HepG2 (cell line): ENCODE data around the gene WSB1. TPM values are rescaled to one million over a fixed set of nuclear protein-coding genes. Genes with fewer than 3 reads are reported as not detected.

Source experiments
- ATAC-seq: fragments of 200-7000 bp; cut with Tn5 transposase; 3 replicates; pipeline ENCODE4 v1.9.1; 2020; ENCODE audit warnings: mild to moderate bottlenecking, moderate library complexity
- BruUV-seq: library from RNA; stranded (reverse); fragments of 400-500 nt; replicated peaks from 2 replicates; lab custom pipeline; 2021; lab: Mats Ljungman, UMichigan
- CTCF ChIA-PET: fragments of 300-600 bp; formaldehyde crosslinking; extraction: SDS; loops from one replicate; lab custom pipeline; 2021; ENCODE audit warnings: low total read pairs, inconsistent platforms, low intra/inter-chr PET ratio; lab: Yijun Ruan, JAX
- POLR2A ChIA-PET: fragments of 350-600 bp; sonication (Branson Sonifier 250); formaldehyde crosslinking; loops from one replicate; lab custom pipeline; 2020; ENCODE audit warnings: antibody characterized with exemption, inconsistent platforms; lab: Yijun Ruan, JAX
- DNase-seq: peaks from one replicate; pipeline ENCODE4 v3.0.0-alpha.2; 2015; ENCODE audit warnings: low spot score
- FAIRE-seq: peaks from 3 replicates; lab custom pipeline; 2011; peaks lifted over from hg19 to GRCh38; lab: Jason Lieb, UNC
- H2AFZ ChIP-seq: one replicate; pipeline ENCODE4 v1.6.1; 2011; ENCODE audit warnings: low read length, inconsistent platforms
- H3K27ac ChIP-seq: fragments of 300-600 bp; 3 replicates; pipeline ENCODE4 v1.8.0; 2011; ENCODE audit warnings: mixed run types, mild to moderate bottlenecking, mixed read lengths, low read length, inconsistent platforms; ENCODE audit not compliant: insufficient read depth; ENCODE audit errors: extremely low read length
- H3K27me3 ChIP-seq, 2 experiments: fragments of 200-600 bp in 1 of 2; 2 replicates in 1 of 2; 3 replicates in 1 of 2; pipeline versions ENCODE4 v1.6.0 to v1.8.0; 2011; ENCODE audit warnings: low read length in 2 of 2, mild to moderate bottlenecking in 2 of 2, moderate library complexity in 2 of 2, inconsistent platforms in 1 of 2; ENCODE audit not compliant: insufficient read depth in 2 of 2, control insufficient read depth in 1 of 2
- H3K36me3 ChIP-seq, 2 experiments: fragments of 200-600 bp in 1 of 2; replicated peaks in 1 of 2; 2 replicates in 1 of 2; 3 replicates in 1 of 2; pipeline versions ENCODE4 v1.5.1 to v1.8.0; 2011; ENCODE audit warnings: low read length in 2 of 2, inconsistent platforms in 1 of 2; ENCODE audit not compliant: insufficient read depth in 2 of 2, control insufficient read depth in 1 of 2
- H3K4me1 ChIP-seq: 2 replicates; pipeline ENCODE4 v1.5.1; 2012; ENCODE audit warnings: low read length, inconsistent platforms; ENCODE audit not compliant: insufficient read depth
- H3K4me2 ChIP-seq: 2 replicates; pipeline ENCODE4 v1.6.0; 2011; ENCODE audit warnings: low read depth, low read length, inconsistent platforms
- H3K4me3 ChIP-seq, 3 experiments: fragments of 200-600 bp in 1 of 3; sonication (generic), shearing (Covaris generic) in 1 of 3; replicated peaks in 1 of 3; 2 replicates each; pipeline ENCODE4 v1.5.1; 2011 to 2016; ENCODE audit warnings: low read length in 3 of 3, inconsistent platforms in 2 of 3, low read depth in 2 of 3, mild to moderate bottlenecking in 2 of 3, control low read depth in 1 of 3, mixed read lengths in 1 of 3; ENCODE audit not compliant: insufficient read depth in 1 of 3
- H3K79me2 ChIP-seq: one replicate; pipeline ENCODE4 v1.6.1; 2011; ENCODE audit warnings: low read length, inconsistent platforms; ENCODE audit not compliant: insufficient read depth
- H3K9ac ChIP-seq: 2 replicates; pipeline ENCODE4 v1.6.0; 2011; ENCODE audit warnings: mild to moderate bottlenecking, low read depth, low read length, inconsistent platforms; ENCODE audit not compliant: insufficient read depth
- H3K9me3 ChIP-seq: 2 replicates; pipeline ENCODE4 v1.5.1; 2012; ENCODE audit warnings: mild to moderate bottlenecking, low read length
- H4K20me1 ChIP-seq: 2 replicates; pipeline ENCODE4 v1.6.0; 2011; ENCODE audit warnings: inconsistent platforms, mild to moderate bottlenecking, low read length, moderate library complexity; ENCODE audit not compliant: insufficient read depth
- CSRNP1 ChIP-seq: sonication (generic); formaldehyde crosslinking; IDR thresholded peaks from 2 replicates; pipeline ENCODE4 v1.8.1; 2023; ENCODE audit warnings: mild to moderate bottlenecking, missing genetic modification reagents
- EP300 ChIP-seq, 3 experiments: sonication (generic) in 1 of 3; formaldehyde crosslinking in 1 of 3; IDR thresholded peaks; 2 replicates each; pipeline versions ENCODE4 v1.5.1 to v1.6.1; 2011 to 2020; ENCODE audit warnings: low read depth in 2 of 3, low read length in 2 of 3, borderline replicate concordance in 1 of 3, improper control_type of control experiment in 1 of 3, mild to moderate bottlenecking in 1 of 3, missing genetic modification reagents in 1 of 3, moderate library complexity in 1 of 3
- FOXA1 ChIP-seq, 2 experiments: fragments of 450-650 bp in 1 of 2; sonication (generic) in 1 of 2; formaldehyde crosslinking in 1 of 2; IDR thresholded peaks; 2 replicates each; pipeline versions ENCODE4 v1.4.0 to v1.6.1; 2016 to 2020; ENCODE audit warnings: missing genetic modification reagents in 1 of 2
- JUND ChIP-seq: sonication (generic); formaldehyde crosslinking; IDR thresholded peaks from 2 replicates; pipeline ENCODE4 v1.8.0; 2022; ENCODE audit warnings: mild to moderate bottlenecking, missing genetic modification reagents
- KLF16 ChIP-seq, 2 experiments: sonication (generic) in 1 of 2; formaldehyde crosslinking in 1 of 2; IDR thresholded peaks; 2 replicates each; pipeline versions ENCODE4 v1.6.1 to v1.8.0; 2016 to 2023; ENCODE audit warnings: missing genetic modification reagents in 2 of 2, missing compliant biosample characterization in 1 of 2
- SRSF1 ChIP-seq: fragments of 200-400 bp; formaldehyde crosslinking; optimal IDR thresholded peaks from 2 replicates; pipeline ENCODE3; 2017; ENCODE audit warnings: mild to moderate bottlenecking, low read depth, low read length, moderate library complexity
- ZFP36 ChIP-seq: fragments of 150-350 bp; IDR thresholded peaks from 2 replicates; pipeline ENCODE4 v1.6.1; 2018; ENCODE audit warnings: borderline replicate concordance, low read length, low read depth; ENCODE audit not compliant: partially characterized antibody
- ZKSCAN1 ChIP-seq: fragments of 150-350 bp; IDR thresholded peaks from 2 replicates; pipeline ENCODE4 v1.6.1; 2014; ENCODE audit warnings: low read length
- ZNF121 ChIP-seq: sonication (generic); formaldehyde crosslinking; IDR thresholded peaks from 2 replicates; pipeline ENCODE4 v1.5.0; 2020; ENCODE audit warnings: mild to moderate bottlenecking, missing genetic modification reagents
- ZNF274 ChIP-seq: sonication (generic); formaldehyde crosslinking; IDR thresholded peaks from 2 replicates; pipeline ENCODE4 v1.5.1; 2020; ENCODE audit warnings: mild to moderate bottlenecking, missing genetic modification reagents
- ZNF282 ChIP-seq: fragments of 450-650 bp; IDR thresholded peaks from 2 replicates; pipeline ENCODE4 v1.6.1; 2018; ENCODE audit not compliant: partially characterized antibody
- ZNF547 ChIP-seq: sonication (generic); formaldehyde crosslinking; IDR thresholded peaks from 2 replicates; pipeline ENCODE4 v1.5.1; 2020; ENCODE audit warnings: mild to moderate bottlenecking, missing genetic modification reagents
- ZNF598 ChIP-seq: sonication (generic); formaldehyde crosslinking; IDR thresholded peaks from 2 replicates; pipeline ENCODE4 v1.5.1; 2020; ENCODE audit warnings: mild to moderate bottlenecking, missing genetic modification reagents, borderline replicate concordance
- ZNF891 ChIP-seq: sonication (generic); formaldehyde crosslinking; IDR thresholded peaks from 2 replicates; pipeline ENCODE4 v1.5.0; 2020; ENCODE audit warnings: mild to moderate bottlenecking, missing genetic modification reagents
- WGBS: methylation state at CpG from one replicate; pipeline ENCODE4 v1.1.6; 2017; ENCODE audit warnings: low lambda C conversion rate; 5-methylcytosine and 5-hydroxymethylcytosine counted together
- in situ Hi-C: cut with HindIII; loops from 2 replicates; pipeline ENCODE4 v1.10.0; 2017; ENCODE audit warnings: low pct_unique_long_range_greater_than_20kb; ENCODE audit not compliant: extremely low pct_ligation_motif_present
- intact Hi-C: fragments of 100-400 bp; cut with micrococcal nuclease; formaldehyde crosslinking; loops from one replicate; pipeline ENCODE4 v1.10.0; 2022; ENCODE audit not compliant: unreplicated experiment
- polyA plus RNA-seq, 8 experiments: library from polyadenylated mRNA; depleted of rRNA in 3 of 8; stranded (reverse) in 7 of 8; unstranded in 1 of 8; fragments of >200 nt; fragmentation: Illumina TruSeq in 4 of 8; extraction: Trizol in 4 of 8; gene quantifications; 2 replicates each; pipeline versions ENCODE4 v1.2.1 to v1.2.3, GENCODE V29; 2011 to 2016; ENCODE audit warnings: low read depth in 4 of 8, missing spikeins in 1 of 8, mixed read lengths in 1 of 8; ENCODE audit not compliant: insufficient read depth in 1 of 8
- total RNA-seq, 5 experiments: library from RNA; depleted of rRNA; stranded (reverse); fragments of >200 nt; fragmentation: Illumina TruSeq; extraction: Trizol; gene quantifications; 2 replicates each; pipeline ENCODE4 v1.2.3, GENCODE V29; 2016; ENCODE audit warnings: low read depth in 1 of 5
- TF ChIP-seq, protein P1 (sequence below): sonication (generic); formaldehyde crosslinking; IDR thresholded peaks from 2 replicates; pipeline ENCODE4 v1.4.0; 2020; ENCODE audit warnings: missing genetic modification reagents
- TF ChIP-seq, protein P2 (sequence below): sonication (generic); formaldehyde crosslinking; IDR thresholded peaks from 2 replicates; pipeline ENCODE4 v1.9.0; 2022; ENCODE audit warnings: low read depth, missing genetic modification reagents
- TF ChIP-seq, protein P3 (sequence below): sonication (generic); formaldehyde crosslinking; IDR thresholded peaks from 2 replicates; pipeline ENCODE4 v1.5.0; 2020; ENCODE audit warnings: missing genetic modification reagents

Gene WSB1
- total and polyA plus RNA-seq, 2 of the 13 experiments (the other 11 are each of a cell fraction or from before 2014, with no cell fraction given), result 81.3 to 294 TPM

GRCh38 chr17:27322690-27323508, 29.0 kb downstream of the WSB1 start:
- ATAC-seq (peak; percentile 8; the same call in 2 of the 3 replicates), FAIRE-seq (no peak), DNase-seq (no peak)
- intact Hi-C loops (no loop called here), in situ Hi-C loops (no loop called here)
- 65% methylated on average over 4 of the region's 4 CpGs for WGBS
- CTCF ChIA-PET, result no interaction called here
- H3K4me1 ChIP-seq, result peaks cover 56% of the 10 kb centered on the region
- no peak overlapping the region for H2AFZ ChIP-seq
- no peaks in the 10 kb centered on the region for H4K20me1 ChIP-seq
- peak overlapping the region; percentile 61 for H3K4me2 ChIP-seq
- no peak overlapping the region for H3K27ac ChIP-seq
- POLR2A ChIA-PET, result interaction anchor here (4.2 kb wide), 1 partner anchor 29 kb away, joined by 20 read pairs; the partner anchor contains the start of gene WSB1
- H3K9ac ChIP-seq, result no peak overlapping the region
- no peaks in the 10 kb centered on the region for H3K27me3 ChIP-seq
- H3K79me2 ChIP-seq, result no peaks in the 10 kb centered on the region
- BruUV-seq, result no TSS peak
- H3K4me3 ChIP-seq, result no peak overlapping the region
- 0 out of 5 replicates have a peak, but pooled peaks cover 0 to 4% of the 10 kb centered on the region in 2 experiments for H3K36me3 ChIP-seq
- no peaks in the 10 kb centered on the region for H3K9me3 ChIP-seq
- TF ChIP-seq EP300 (IDR thresholded peaks at IDR 0.05; ENCODE audit: low read depth in 2 of 2, low read length in 2 of 2) (no peak), EP300 (CRISPR knock-in tag; IDR thresholded peaks at IDR 0.05; ENCODE audit: borderline replicate concordance) (no peak), ZNF598 (CRISPR knock-in tag) (no peak), ZNF891 (no peak), ZNF547 (CRISPR knock-in tag) (no peak), KLF16 (CRISPR knock-in tag; IDR thresholded peaks at IDR 0.05) (no peak), JUND (CRISPR knock-in tag) (no peak), ZFP36 (no peak), ZNF282 (no peak), CSRNP1 (CRISPR knock-in tag) (no peak), ZKSCAN1 (no peak), SRSF1 (no peak), ZNF274 (CRISPR knock-in tag) (no peak), FOXA1 (IDR thresholded peaks at IDR 0.05) (no peak), FOXA1 (CRISPR knock-in tag; IDR thresholded peaks at IDR 0.05) (no peak), ZNF121 (CRISPR knock-in tag) (peak; percentile 79)
- TF ChIP-seq, protein P1, sequence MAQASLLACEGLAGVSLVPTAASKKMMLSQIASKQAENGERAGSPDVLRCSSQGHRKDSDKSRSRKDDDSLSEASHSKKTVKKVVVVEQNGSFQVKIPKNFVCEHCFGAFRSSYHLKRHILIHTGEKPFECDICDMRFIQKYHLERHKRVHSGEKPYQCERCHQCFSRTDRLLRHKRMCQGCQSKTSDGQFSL, result no peak
- TF ChIP-seq, protein P2, sequence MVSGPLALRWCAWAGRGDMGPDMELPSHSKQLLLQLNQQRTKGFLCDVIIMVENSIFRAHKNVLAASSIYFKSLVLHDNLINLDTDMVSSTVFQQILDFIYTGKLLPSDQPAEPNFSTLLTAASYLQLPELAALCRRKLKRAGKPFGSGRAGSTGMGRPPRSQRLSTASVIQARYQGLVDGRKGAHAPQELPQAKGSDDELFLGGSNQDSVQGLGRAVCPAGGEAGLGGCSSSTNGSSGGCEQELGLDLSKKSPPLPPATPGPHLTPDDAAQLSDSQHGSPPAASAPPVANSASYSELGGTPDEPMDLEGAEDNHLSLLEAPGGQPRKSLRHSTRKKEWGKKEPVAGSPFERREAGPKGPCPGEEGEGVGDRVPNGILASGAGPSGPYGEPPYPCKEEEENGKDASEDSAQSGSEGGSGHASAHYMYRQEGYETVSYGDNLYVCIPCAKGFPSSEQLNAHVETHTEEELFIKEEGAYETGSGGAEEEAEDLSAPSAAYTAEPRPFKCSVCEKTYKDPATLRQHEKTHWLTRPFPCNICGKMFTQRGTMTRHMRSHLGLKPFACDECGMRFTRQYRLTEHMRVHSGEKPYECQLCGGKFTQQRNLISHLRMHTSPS (CRISPR knock-in tag), result no peak
- TF ChIP-seq, protein P3, sequence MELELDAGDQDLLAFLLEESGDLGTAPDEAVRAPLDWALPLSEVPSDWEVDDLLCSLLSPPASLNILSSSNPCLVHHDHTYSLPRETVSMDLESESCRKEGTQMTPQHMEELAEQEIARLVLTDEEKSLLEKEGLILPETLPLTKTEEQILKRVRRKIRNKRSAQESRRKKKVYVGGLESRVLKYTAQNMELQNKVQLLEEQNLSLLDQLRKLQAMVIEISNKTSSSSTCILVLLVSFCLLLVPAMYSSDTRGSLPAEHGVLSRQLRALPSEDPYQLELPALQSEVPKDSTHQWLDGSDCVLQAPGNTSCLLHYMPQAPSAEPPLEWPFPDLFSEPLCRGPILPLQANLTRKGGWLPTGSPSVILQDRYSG (CRISPR knock-in tag), result no peak
